ENCODE results near the gene TRIAP1. TPM values are rescaled to one million over a fixed set of nuclear protein-coding genes. Genes with fewer than 3 reads are reported as not detected.

The TRIAP1 gene
- polyA plus RNA-seq, 1 donor (not counting 4 experiments of a cell fraction or from before 2014, with no cell fraction given) = 71.1 TPM

DNA sequence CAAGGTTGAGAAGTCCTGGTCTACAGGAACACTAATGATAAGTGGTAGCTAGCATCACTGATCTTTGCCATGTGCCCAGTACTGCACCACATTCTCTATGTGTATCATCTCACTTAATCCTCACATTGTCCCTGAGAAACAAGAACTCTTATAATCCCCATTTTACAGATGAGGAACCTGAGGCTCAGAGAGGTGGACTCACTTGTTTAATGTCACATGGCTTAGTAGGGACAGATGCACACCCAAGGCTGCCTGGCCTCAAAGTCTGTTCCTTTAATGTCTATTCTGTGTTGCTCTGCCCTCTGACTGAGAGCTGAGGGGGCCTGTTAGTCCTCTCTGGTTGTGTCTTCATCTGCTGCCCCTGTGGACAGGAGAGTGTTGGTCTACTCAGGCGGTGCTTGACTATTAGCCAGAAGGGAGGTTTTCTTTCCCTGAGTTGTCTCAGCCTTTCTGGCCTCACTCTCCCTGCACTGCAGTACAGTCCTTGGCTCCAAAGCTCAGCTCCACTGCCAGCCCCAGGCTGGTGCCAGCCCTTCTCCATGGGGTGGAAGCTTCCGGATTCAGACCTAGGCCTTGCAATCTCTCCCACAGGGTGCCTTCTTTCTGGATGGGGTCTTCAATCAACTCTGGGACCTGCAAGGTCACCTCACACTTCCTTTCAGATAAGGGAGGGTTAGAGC, 44.8 kb upstream of the TRIAP1 start:
- TF ChIP-seq EZH2 (IDR thresholded peaks at IDR 0.05; ENCODE audit: low read length) = no peak
- TF ChIP-seq, protein P1, sequence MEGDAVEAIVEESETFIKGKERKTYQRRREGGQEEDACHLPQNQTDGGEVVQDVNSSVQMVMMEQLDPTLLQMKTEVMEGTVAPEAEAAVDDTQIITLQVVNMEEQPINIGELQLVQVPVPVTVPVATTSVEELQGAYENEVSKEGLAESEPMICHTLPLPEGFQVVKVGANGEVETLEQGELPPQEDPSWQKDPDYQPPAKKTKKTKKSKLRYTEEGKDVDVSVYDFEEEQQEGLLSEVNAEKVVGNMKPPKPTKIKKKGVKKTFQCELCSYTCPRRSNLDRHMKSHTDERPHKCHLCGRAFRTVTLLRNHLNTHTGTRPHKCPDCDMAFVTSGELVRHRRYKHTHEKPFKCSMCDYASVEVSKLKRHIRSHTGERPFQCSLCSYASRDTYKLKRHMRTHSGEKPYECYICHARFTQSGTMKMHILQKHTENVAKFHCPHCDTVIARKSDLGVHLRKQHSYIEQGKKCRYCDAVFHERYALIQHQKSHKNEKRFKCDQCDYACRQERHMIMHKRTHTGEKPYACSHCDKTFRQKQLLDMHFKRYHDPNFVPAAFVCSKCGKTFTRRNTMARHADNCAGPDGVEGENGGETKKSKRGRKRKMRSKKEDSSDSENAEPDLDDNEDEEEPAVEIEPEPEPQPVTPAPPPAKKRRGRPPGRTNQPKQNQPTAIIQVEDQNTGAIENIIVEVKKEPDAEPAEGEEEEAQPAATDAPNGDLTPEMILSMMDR (optimal IDR thresholded peaks at IDR 0.05 in 1 of 3, IDR thresholded peaks at IDR 0.05 in 1 of 3, conservative IDR thresholded peaks at IDR 0.05 in 1 of 3; ENCODE audit: extremely low read depth in 1 of 3, insufficient read depth in 2 of 3, low read length in 3 of 3) = no peak
- H3K4me3 ChIP-seq (ENCODE audit: control insufficient read depth in 2 of 3, extremely low read depth in 1 of 3, insufficient read depth in 2 of 3, low read depth in 1 of 3, low read length in 3 of 3) = no peak overlapping the region
- peaks cover 2% of the 10 kb centered on the region for H3K9me1 ChIP-seq (ENCODE audit: control insufficient read depth, extremely low read depth, insufficient read depth, low read length)
- H3K4me2 ChIP-seq (ENCODE audit: control insufficient read depth, extremely low read depth, insufficient read depth, low read depth, low read length) = no peak overlapping the region
- peaks cover 14% of the 10 kb centered on the region for H3K79me2 ChIP-seq (ENCODE audit: control insufficient read depth, insufficient read depth, low read length)
- H2AFZ ChIP-seq (ENCODE audit: control insufficient read depth, low read length) = no peak overlapping the region
- H3K27me3 ChIP-seq (ENCODE audit: control insufficient read depth, extremely low read depth, insufficient read depth, low read length) = no peaks in the 10 kb centered on the region
- FAIRE-seq = no peak
- H3K9me3 ChIP-seq (ENCODE audit: control insufficient read depth, low read depth, low read length) = no peaks in the 10 kb centered on the region
- H3K9ac ChIP-seq (ENCODE audit: control insufficient read depth, extremely low read depth, insufficient read depth, low read length) = no peak overlapping the region
- no peak overlapping the region for H3K27ac ChIP-seq (ENCODE audit: control insufficient read depth, insufficient read depth, low read length)
- dilution Hi-C loops (cut with MboI; ENCODE audit: extremely low pct_ligation_motif_present, low sequenced_read_pairs) = no loop called here
- peaks cover 0 to 10% of the 10 kb centered on the region in 2 experiments for H3K36me3 ChIP-seq (ENCODE audit: control insufficient read depth in 2 of 2, extremely low read depth in 1 of 2, insufficient read depth in 2 of 2, low read length in 2 of 2)
- H4K20me1 ChIP-seq (ENCODE audit: control insufficient read depth, extremely low read depth, insufficient read depth, low read length) = peaks cover 2% of the 10 kb centered on the region
- peaks cover 6% of the 10 kb centered on the region for H3K4me1 ChIP-seq (ENCODE audit: control insufficient read depth, extremely low read depth, insufficient read depth, low read length)
- no peak for DNase-seq (ENCODE audit: low read depth, low spot score)

DNA sequence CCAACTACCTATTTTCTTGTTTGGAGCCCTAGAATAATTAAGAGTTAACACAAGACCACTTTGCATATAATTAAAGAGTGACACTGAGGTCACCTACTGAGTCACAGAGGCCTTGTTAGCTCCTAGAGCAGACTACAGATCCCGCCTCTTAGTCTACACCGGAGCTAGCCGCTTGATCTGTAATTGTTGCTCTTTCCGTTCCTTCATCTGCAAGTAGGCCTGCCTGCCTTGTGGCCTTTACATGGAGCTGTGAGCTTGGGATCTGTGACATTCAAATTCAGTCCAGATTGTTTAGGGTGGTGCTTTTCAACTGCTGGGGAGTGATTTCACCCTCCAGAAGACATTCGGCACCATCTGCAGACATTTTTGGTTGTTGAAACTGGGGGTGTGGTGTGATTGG, 44.1 kb upstream of the TRIAP1 start:
- peaks cover 2% of the 10 kb centered on the region for H3K9me1 ChIP-seq (ENCODE audit: control insufficient read depth, extremely low read depth, insufficient read depth, low read length)
- H4K20me1 ChIP-seq (ENCODE audit: control insufficient read depth, extremely low read depth, insufficient read depth, low read length) = peaks cover 2% of the 10 kb centered on the region
- no peak overlapping the region for H2AFZ ChIP-seq (ENCODE audit: control insufficient read depth, low read length)
- FAIRE-seq (no peak), DNase-seq (ENCODE audit: low read depth, low spot score) (no peak)
- no peaks in the 10 kb centered on the region for H3K9me3 ChIP-seq (ENCODE audit: control insufficient read depth, low read depth, low read length)
- no peak overlapping the region for H3K4me3 ChIP-seq (ENCODE audit: control insufficient read depth in 2 of 3, extremely low read depth in 1 of 3, insufficient read depth in 2 of 3, low read depth in 1 of 3, low read length in 3 of 3)
- H3K4me2 ChIP-seq (ENCODE audit: control insufficient read depth, extremely low read depth, insufficient read depth, low read depth, low read length) = no peak overlapping the region
- no peak overlapping the region for H3K27ac ChIP-seq (ENCODE audit: control insufficient read depth, insufficient read depth, low read length)
- H3K4me1 ChIP-seq (ENCODE audit: control insufficient read depth, extremely low read depth, insufficient read depth, low read length) = peaks cover 6% of the 10 kb centered on the region
- no peaks in the 10 kb centered on the region for H3K27me3 ChIP-seq (ENCODE audit: control insufficient read depth, extremely low read depth, insufficient read depth, low read length)
- no peak for TF ChIP-seq EZH2 (IDR thresholded peaks at IDR 0.05; ENCODE audit: low read length)
- TF ChIP-seq, protein P1 (optimal IDR thresholded peaks at IDR 0.05 in 1 of 3, IDR thresholded peaks at IDR 0.05 in 1 of 3, conservative IDR thresholded peaks at IDR 0.05 in 1 of 3; ENCODE audit: extremely low read depth in 1 of 3, insufficient read depth in 2 of 3, low read length in 3 of 3) = no peak
- H3K79me2 ChIP-seq (ENCODE audit: control insufficient read depth, insufficient read depth, low read length) = peaks cover 12% of the 10 kb centered on the region
- H3K9ac ChIP-seq (ENCODE audit: control insufficient read depth, extremely low read depth, insufficient read depth, low read length) = no peak overlapping the region
- H3K36me3 ChIP-seq (ENCODE audit: control insufficient read depth in 2 of 2, extremely low read depth in 1 of 2, insufficient read depth in 2 of 2, low read length in 2 of 2) = peaks cover 0 to 10% of the 10 kb centered on the region in 2 experiments
- dilution Hi-C loops (cut with MboI; ENCODE audit: extremely low pct_ligation_motif_present, low sequenced_read_pairs) = no loop called here
